Endothelial cell of umbilical vein (primary cell): ENCODE measurements around the gene GPR176. TPM values are rescaled to one million over a fixed set of nuclear protein-coding genes. Genes with fewer than 3 reads are reported as not detected.

Source experiments
- BruUV-seq: library from RNA; stranded (reverse); fragments of 400-500 nt; replicated peaks from 2 replicates; lab custom pipeline; 2021; lab: Mats Ljungman, UMichigan
- CTCF ChIA-PET: fragments of 300-600, 350-600 bp; sonication (Branson Sonifier 250); formaldehyde crosslinking; loops from one replicate; lab custom pipeline; 2021; ENCODE audit warnings: antibody characterized with exemption, inconsistent platforms; lab: Charles Lee
- POLR2A ChIA-PET: fragments of 300-600, 350-600 bp; sonication (Branson Sonifier 250); formaldehyde crosslinking; loops from one replicate; lab custom pipeline; 2021; ENCODE audit warnings: antibody characterized with exemption, inconsistent platforms; lab: Charles Lee
- DNase-seq: peaks from one replicate; pipeline ENCODE4 v3.0.0-alpha.2; 2011; ENCODE audit warnings: low read depth, low spot score
- FAIRE-seq: peaks from 2 replicates; lab custom pipeline; 2011; peaks lifted over from hg19 to GRCh38; lab: Jason Lieb, UNC
- H2AFZ ChIP-seq: 2 replicates; pipeline ENCODE4 v1.6.0; 2012; ENCODE audit warnings: low read depth, low read length, control low read depth, inconsistent platforms
- H3K27ac ChIP-seq: 2 replicates; pipeline ENCODE4 v1.5.1; 2011; ENCODE audit warnings: low read depth, mild to moderate bottlenecking, control low read depth, low read length, moderate library complexity; ENCODE audit not compliant: insufficient read depth
- H3K27me3 ChIP-seq, 2 experiments: 2 replicates each; pipeline versions ENCODE4 v1.6.0 to v1.6.1; 2011; ENCODE audit warnings: low read length in 2 of 2, mixed read lengths in 1 of 2; ENCODE audit not compliant: control insufficient read depth in 2 of 2, insufficient read depth in 2 of 2
- H3K36me3 ChIP-seq, 2 experiments: 2 replicates in 1 of 2; 3 replicates in 1 of 2; pipeline ENCODE4 v1.5.1; 2011; ENCODE audit warnings: low read length in 2 of 2, mild to moderate bottlenecking in 1 of 2, moderate library complexity in 1 of 2; ENCODE audit not compliant: control insufficient read depth in 2 of 2, insufficient read depth in 2 of 2; ENCODE audit errors: extremely low read depth in 1 of 2
- H3K4me1 ChIP-seq: 3 replicates; pipeline ENCODE4 v1.5.1; 2011; ENCODE audit warnings: mild to moderate bottlenecking, low read length; ENCODE audit not compliant: control insufficient read depth, insufficient read depth; ENCODE audit errors: extremely low read depth
- H3K4me2 ChIP-seq: 2 replicates; pipeline ENCODE4 v1.6.1; 2011; ENCODE audit warnings: low read length, control low read depth, mixed read lengths; ENCODE audit not compliant: insufficient read depth
- H3K4me3 ChIP-seq, 3 experiments: fragments of 200-600 bp in 1 of 3; sonication (generic), shearing (Covaris generic) in 1 of 3; replicated peaks in 1 of 3; 2 replicates each; pipeline ENCODE4 v1.5.1; 2011 to 2016; ENCODE audit warnings: control low read depth in 3 of 3, low read length in 3 of 3, mild to moderate bottlenecking in 2 of 3, inconsistent platforms in 1 of 3, low read depth in 1 of 3, moderate library complexity in 1 of 3; ENCODE audit not compliant: insufficient read depth in 1 of 3
- H3K79me2 ChIP-seq: 2 replicates; pipeline ENCODE4 v1.6.0; 2012; ENCODE audit warnings: low read length, inconsistent platforms; ENCODE audit not compliant: control insufficient read depth, insufficient read depth
- H3K9ac ChIP-seq: replicated peaks from 2 replicates; pipeline ENCODE3; 2011; ENCODE audit warnings: low read length, control low read depth; ENCODE audit not compliant: insufficient read depth; ENCODE audit errors: extremely low read depth
- H3K9me1 ChIP-seq: replicated peaks from 3 replicates; pipeline ENCODE4 v1.6.0; 2011; ENCODE audit warnings: mild to moderate bottlenecking, low read length; ENCODE audit not compliant: control insufficient read depth, insufficient read depth; ENCODE audit errors: extremely low read depth
- H3K9me3 ChIP-seq: replicated peaks from 2 replicates; pipeline ENCODE4 v1.5.1; 2012; ENCODE audit warnings: low read length, inconsistent platforms; ENCODE audit not compliant: control insufficient read depth, insufficient read depth
- H4K20me1 ChIP-seq: replicated peaks from 2 replicates; pipeline ENCODE3; 2011; ENCODE audit warnings: mild to moderate bottlenecking, low read length; ENCODE audit not compliant: control insufficient read depth, insufficient read depth; ENCODE audit errors: extremely low read depth
- EZH2 ChIP-seq: IDR thresholded peaks from 2 replicates; pipeline ENCODE4 v1.6.1; 2012; ENCODE audit warnings: borderline replicate concordance, low read depth, mild to moderate bottlenecking, moderate library complexity, low read length, inconsistent platforms; ENCODE audit not compliant: severe bottlenecking
- FOS ChIP-seq: IDR thresholded peaks from 2 replicates; pipeline ENCODE4 v1.6.1; 2011; ENCODE audit warnings: mild to moderate bottlenecking, low read length, moderate library complexity, borderline replicate concordance; ENCODE audit not compliant: insufficient read depth
- GATA2 ChIP-seq: IDR thresholded peaks from 2 replicates; pipeline ENCODE4 v1.7.0; 2011; ENCODE audit warnings: low read depth, mild to moderate bottlenecking, moderate library complexity, mixed read lengths, low read length; ENCODE audit not compliant: insufficient read length, insufficient read depth
- JUN ChIP-seq: IDR thresholded peaks from 2 replicates; pipeline ENCODE4 v1.6.1; 2011; ENCODE audit warnings: borderline replicate concordance, low read depth; ENCODE audit not compliant: insufficient read length, insufficient read depth
- MYC ChIP-seq: IDR thresholded peaks from one replicate; pipeline ENCODE4 v1.6.1; 2011; ENCODE audit warnings: mild to moderate bottlenecking, low read depth, low read length
- POLR2A ChIP-seq: IDR thresholded peaks from 2 replicates; pipeline ENCODE4 v1.6.1; 2012; ENCODE audit warnings: low read depth, mild to moderate bottlenecking, control low read depth, low read length
- POLR2AphosphoS5 ChIP-seq: IDR thresholded peaks from 2 replicates; pipeline ENCODE4 v1.6.1; 2012; ENCODE audit warnings: low read depth, mild to moderate bottlenecking, control low read depth, low read length, moderate library complexity; ENCODE audit not compliant: insufficient read depth
- dilution Hi-C: fragments of 300-500 bp; cut with MboI; formaldehyde crosslinking; loops from one replicate; pipeline ENCODE4 v1.15.0; 2019; ENCODE audit warnings: low sequenced_read_pairs; ENCODE audit not compliant: extremely low pct_ligation_motif_present
- intact Hi-C: fragments of 100-400 bp; cut with micrococcal nuclease; formaldehyde crosslinking; loops from one replicate; pipeline ENCODE4 v1.10.0; 2022
- polyA plus RNA-seq, 4 experiments: library from polyadenylated mRNA; depleted of rRNA in 3 of 4; stranded (reverse) in 3 of 4; unstranded in 1 of 4; fragments of >200 nt; gene quantifications; 2 replicates each; pipeline versions ENCODE4 v1.2.1 to v1.2.3, GENCODE V29; 2011 to 2012; ENCODE audit warnings: missing spikeins in 1 of 4
- total RNA-seq: library from RNA; stranded (reverse); gene quantifications from 2 replicates; pipeline ENCODE4 v1.2.3, GENCODE V29; 2021
- TF ChIP-seq, protein P1 (sequence below), 2 donors: IDR thresholded peaks; 1 replicate in 1 of 2; 2 replicates in 1 of 2; pipeline ENCODE4 v1.5.1; 2011; ENCODE audit warnings: low read length in 2 of 2, mild to moderate bottlenecking in 2 of 2, moderate library complexity in 2 of 2, control low read depth in 1 of 2, inconsistent platforms in 1 of 2, low read depth in 1 of 2; ENCODE audit not compliant: insufficient read depth in 1 of 2; ENCODE audit errors: extremely low read depth in 1 of 2
- TF ChIP-seq, protein P2 (sequence below): IDR thresholded peaks from 2 replicates; pipeline ENCODE4 v1.6.1; 2011; ENCODE audit not compliant: insufficient read depth, insufficient read length

GPR176 gene
- total and polyA plus RNA-seq, 2 donors (not counting 3 experiments of a cell fraction or from before 2014, with no cell fraction given): 35.3 to 68.7 TPM

DNA sequence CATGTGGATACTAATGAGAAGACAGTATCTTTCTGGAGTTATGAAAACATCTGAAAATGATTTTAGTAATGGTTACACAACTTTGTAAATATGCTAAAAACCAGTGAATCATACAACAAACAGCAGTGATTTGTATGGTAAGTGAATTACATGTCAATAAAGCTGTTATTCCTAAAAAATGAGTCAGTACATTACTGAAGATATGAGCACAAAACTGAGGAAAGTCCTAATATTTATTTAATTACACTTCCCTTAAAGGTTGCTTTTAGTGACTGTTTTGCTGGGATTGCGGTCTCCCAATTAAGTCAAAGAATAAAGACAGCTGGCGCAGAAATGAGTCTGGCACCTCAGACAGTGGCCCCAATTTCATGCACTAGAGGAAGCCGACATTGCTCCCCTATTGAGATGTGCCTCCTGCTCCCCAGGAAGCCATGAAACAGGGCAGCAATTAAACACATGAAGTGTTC lies 86.5 kb downstream of the GPR176 start:
- H3K4me2 ChIP-seq: no peak overlapping the region
- CTCF ChIA-PET: interaction anchor here (0.9 kb wide), 1 partner anchor 77 kb away, joined by 3 read pairs; no protein-coding TSS in a partner anchor

DNA sequence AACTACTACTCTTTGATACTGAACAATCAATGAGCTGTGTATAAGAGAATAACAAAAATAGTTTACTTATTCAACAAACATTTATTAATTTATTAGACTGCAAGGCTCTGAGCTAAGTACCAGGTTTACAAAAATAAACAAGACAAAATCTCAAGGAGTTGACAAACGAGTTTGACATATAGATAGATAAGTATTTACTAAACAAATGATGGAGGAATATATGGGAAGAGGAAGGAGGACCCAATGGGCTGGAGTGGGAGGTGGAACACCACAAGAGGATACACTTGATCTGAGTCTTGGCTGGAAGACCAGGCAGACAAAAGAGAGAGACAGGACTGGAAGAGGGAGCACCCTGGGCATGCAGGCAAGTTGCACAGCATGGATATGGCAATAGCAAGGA lies 89.9 kb downstream of the GPR176 start:
- TF ChIP-seq MYC (no peak), POLR2A (no peak), GATA2 (no peak), JUN (no peak), EZH2 (no peak), POLR2AphosphoS5 (no peak), FOS (no peak)
- TF ChIP-seq, protein P1, sequence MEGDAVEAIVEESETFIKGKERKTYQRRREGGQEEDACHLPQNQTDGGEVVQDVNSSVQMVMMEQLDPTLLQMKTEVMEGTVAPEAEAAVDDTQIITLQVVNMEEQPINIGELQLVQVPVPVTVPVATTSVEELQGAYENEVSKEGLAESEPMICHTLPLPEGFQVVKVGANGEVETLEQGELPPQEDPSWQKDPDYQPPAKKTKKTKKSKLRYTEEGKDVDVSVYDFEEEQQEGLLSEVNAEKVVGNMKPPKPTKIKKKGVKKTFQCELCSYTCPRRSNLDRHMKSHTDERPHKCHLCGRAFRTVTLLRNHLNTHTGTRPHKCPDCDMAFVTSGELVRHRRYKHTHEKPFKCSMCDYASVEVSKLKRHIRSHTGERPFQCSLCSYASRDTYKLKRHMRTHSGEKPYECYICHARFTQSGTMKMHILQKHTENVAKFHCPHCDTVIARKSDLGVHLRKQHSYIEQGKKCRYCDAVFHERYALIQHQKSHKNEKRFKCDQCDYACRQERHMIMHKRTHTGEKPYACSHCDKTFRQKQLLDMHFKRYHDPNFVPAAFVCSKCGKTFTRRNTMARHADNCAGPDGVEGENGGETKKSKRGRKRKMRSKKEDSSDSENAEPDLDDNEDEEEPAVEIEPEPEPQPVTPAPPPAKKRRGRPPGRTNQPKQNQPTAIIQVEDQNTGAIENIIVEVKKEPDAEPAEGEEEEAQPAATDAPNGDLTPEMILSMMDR (IDR thresholded peaks at IDR 0.05; ENCODE audit: extremely low read depth in 1 of 2, insufficient read depth in 1 of 2, low read depth in 1 of 2, low read length in 2 of 2): no peak
- TF ChIP-seq, protein P2, sequence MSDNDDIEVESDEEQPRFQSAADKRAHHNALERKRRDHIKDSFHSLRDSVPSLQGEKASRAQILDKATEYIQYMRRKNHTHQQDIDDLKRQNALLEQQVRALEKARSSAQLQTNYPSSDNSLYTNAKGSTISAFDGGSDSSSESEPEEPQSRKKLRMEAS: no peak
- no peak overlapping the region for H3K4me2 ChIP-seq
- dilution Hi-C loops: no loop called here
- no peak for FAIRE-seq
- H3K79me2 ChIP-seq: peaks cover 16% of the 10 kb centered on the region
- no peaks in the 10 kb centered on the region for H3K9me3 ChIP-seq
- no TSS peak for BruUV-seq
- H3K4me1 ChIP-seq: peaks cover 10% of the 10 kb centered on the region
- no peak for DNase-seq
- H3K27ac ChIP-seq: no peak overlapping the region
- no peaks in the 10 kb centered on the region for H3K9me1 ChIP-seq
- no peak overlapping the region for H2AFZ ChIP-seq
- H3K9ac ChIP-seq: no peak overlapping the region
- intact Hi-C loops: no loop called here
- H3K4me3 ChIP-seq: no peak overlapping the region
- POLR2A ChIA-PET: no interaction called here
- H3K27me3 ChIP-seq: no peaks in the 10 kb centered on the region
- CTCF ChIA-PET: no interaction called here
- H4K20me1 ChIP-seq: no peaks in the 10 kb centered on the region
- no peaks in the 10 kb centered on the region for H3K36me3 ChIP-seq

More for the DNA sequence above, 86.5 kb downstream of the GPR176 start:
- dilution Hi-C loops: no loop called here
- intact Hi-C loops: no loop called here
- H2AFZ ChIP-seq: no peak overlapping the region
- TF ChIP-seq GATA2 (no peak), MYC (no peak), EZH2 (no peak), POLR2AphosphoS5 (no peak), FOS (peak; percentile 19)
- TF ChIP-seq, protein P2: no peak
- POLR2A ChIA-PET: no interaction called here
- H3K27me3 ChIP-seq: no peaks in the 10 kb centered on the region
- DNase-seq (no peak), FAIRE-seq (no peak)
- H3K9me1 ChIP-seq: no peaks in the 10 kb centered on the region
- no peak overlapping the region for H3K27ac ChIP-seq
- H3K79me2 ChIP-seq: peaks cover 14% of the 10 kb centered on the region
- BruUV-seq: no TSS peak
- H4K20me1 ChIP-seq: no peaks in the 10 kb centered on the region
- H3K4me3 ChIP-seq: no peak overlapping the region
- H3K36me3 ChIP-seq: no peaks in the 10 kb centered on the region
- H3K9ac ChIP-seq: no peak overlapping the region
- no peaks in the 10 kb centered on the region for H3K9me3 ChIP-seq
- H3K4me1 ChIP-seq: peaks cover 10% of the 10 kb centered on the region
